ENCODE measurements around the gene ENTPD2.
"Not testable (repeated sequence)": the region's sequence is repeated elsewhere in the genome, so short reads cannot be mapped to it uniquely, and the experiment has no call there.

DNA sequence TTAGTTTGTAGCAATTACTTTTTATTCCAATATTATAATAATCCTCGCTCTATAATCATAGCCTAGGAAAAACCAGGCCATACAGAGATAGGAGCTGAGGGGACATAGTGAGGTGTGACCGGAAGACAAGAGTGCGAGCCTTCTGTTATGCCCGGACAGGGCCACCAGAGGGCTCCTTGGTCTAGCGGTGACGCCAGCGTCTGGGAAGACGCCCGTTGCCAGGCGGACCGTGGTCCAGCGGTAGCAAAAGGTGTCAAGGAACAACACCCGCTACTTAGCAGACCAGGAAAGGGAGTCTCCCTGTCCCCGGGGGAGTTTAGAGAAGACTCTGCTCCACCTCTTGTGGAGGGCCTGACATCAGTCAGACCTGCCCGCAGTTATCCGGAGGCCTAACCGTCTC, 49.6 kb downstream of the ENTPD2 start:
- peak in 2 of 4 experiments; percentile 43 to 54 for TF ChIP-seq CTCF (IDR thresholded peaks at IDR 0.05)
- not testable (repeated sequence) for TF ChIP-seq POLR2A (IDR thresholded peaks at IDR 0.05)
